BLaER1 (cell line): Measurements from ENCODE around the gene ZCCHC24.
"Not testable (repeated sequence)": the region's sequence is repeated elsewhere in the genome, so short reads cannot be mapped to it uniquely, and the experiment has no call there.

Experiments used
- H3K27ac ChIP-seq: shearing (Covaris generic); formaldehyde crosslinking; 2 replicates; pipeline ENCODE4 v1.8.1; 2022
- H3K27me3 ChIP-seq: shearing (Covaris generic); formaldehyde crosslinking; 2 replicates; pipeline ENCODE4 v1.8.1; 2022
- H3K36me3 ChIP-seq: shearing (Covaris generic); formaldehyde crosslinking; 2 replicates; pipeline ENCODE4 v1.8.1; 2022
- H3K4me1 ChIP-seq: shearing (Covaris generic); formaldehyde crosslinking; 2 replicates; pipeline ENCODE4 v1.8.1; 2022
- H3K4me2 ChIP-seq: shearing (Covaris generic); formaldehyde crosslinking; 2 replicates; pipeline ENCODE4 v1.8.1; 2022
- H3K4me3 ChIP-seq: shearing (Covaris generic); formaldehyde crosslinking; 2 replicates; pipeline ENCODE4 v1.8.1; 2022
- H3K9ac ChIP-seq: shearing (Covaris generic); formaldehyde crosslinking; 2 replicates; pipeline ENCODE4 v1.8.1; 2022
- H3K9me3 ChIP-seq: shearing (Covaris generic); formaldehyde crosslinking; 2 replicates; pipeline ENCODE4 v1.8.1; 2022
- H4K20me1 ChIP-seq: shearing (Covaris generic); formaldehyde crosslinking; 2 replicates; pipeline ENCODE4 v1.8.1; 2022
- Cebpa-rat ChIP-seq: shearing (Covaris generic); IDR thresholded peaks from 2 replicates; pipeline ENCODE4 v1.8.1; 2022

ZCCHC24 gene

DNA sequence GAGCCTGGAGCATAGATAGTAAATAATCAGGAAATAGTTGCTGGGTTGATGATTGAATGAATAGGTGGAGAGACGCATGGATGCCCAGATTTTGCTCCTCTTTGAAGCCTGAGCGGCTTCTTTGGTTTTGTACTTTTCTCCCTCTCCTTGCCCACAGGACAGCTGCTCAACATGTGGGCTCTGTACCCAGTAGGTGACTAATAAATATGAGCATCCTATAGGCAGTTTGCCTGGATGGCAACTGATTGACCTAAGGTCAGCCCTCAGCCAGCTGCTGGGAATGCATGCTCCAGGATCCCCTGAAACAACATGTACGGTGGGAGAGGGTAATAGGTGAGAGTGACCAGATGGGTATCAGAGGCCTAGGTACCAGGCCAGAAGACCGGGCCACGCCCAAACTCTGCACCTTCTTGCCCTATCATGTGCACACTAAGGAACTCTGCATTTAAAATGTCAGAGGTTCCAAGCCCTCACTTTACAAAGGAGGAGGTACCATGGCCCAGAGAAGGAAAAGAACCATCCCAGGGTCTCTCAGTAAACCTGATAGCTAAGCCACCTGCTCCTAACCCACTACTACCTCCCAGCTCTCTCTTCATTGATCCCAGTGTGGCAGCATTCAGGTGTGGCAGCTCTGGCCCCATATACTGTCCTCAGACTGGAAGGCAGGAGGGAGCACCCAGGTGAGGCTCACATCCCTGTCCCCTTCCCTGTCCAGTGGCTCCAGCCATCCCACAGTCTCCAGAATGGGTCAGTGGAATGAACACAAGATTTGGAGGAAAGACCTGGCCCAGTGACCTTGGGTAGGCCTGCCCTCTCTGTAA, 2.7 kb upstream of the ZCCHC24 start:
- TF ChIP-seq Cebpa-rat: no peak
- Histone ChIP-seq H4K20me1 (peaks cover 15% of the 10 kb centered on the region), H3K4me1 (peaks cover 40% of the 10 kb centered on the region), H3K27ac (no peak overlapping the region), H3K36me3 (no peaks in the 10 kb centered on the region), H3K4me3 (no peak overlapping the region), H3K9ac (no peak overlapping the region), H3K4me2 (no peak overlapping the region), H3K27me3 (no peaks in the 10 kb centered on the region), H3K9me3 (no peaks in the 10 kb centered on the region)

GRCh38 chr10:79447249-79447648, 1.8 kb upstream of the ZCCHC24 start:
- Histone ChIP-seq H3K4me1 (peaks cover 49% of the 10 kb centered on the region), H4K20me1 (peaks cover 24% of the 10 kb centered on the region)
- H3K36me3 ChIP-seq, H3K27me3 ChIP-seq, H3K4me2 ChIP-seq, H3K27ac ChIP-seq, H3K4me3 ChIP-seq, H3K9ac ChIP-seq, H3K9me3 ChIP-seq: not testable (repeated sequence)

GRCh38 chr10:79446758-79447084, 1.3 kb upstream of the ZCCHC24 start:
- no peak overlapping the region for H3K27ac ChIP-seq
- peaks cover 29% of the 10 kb centered on the region for H4K20me1 ChIP-seq
- H3K4me3 ChIP-seq: peak overlapping the region; percentile 83

DNA sequence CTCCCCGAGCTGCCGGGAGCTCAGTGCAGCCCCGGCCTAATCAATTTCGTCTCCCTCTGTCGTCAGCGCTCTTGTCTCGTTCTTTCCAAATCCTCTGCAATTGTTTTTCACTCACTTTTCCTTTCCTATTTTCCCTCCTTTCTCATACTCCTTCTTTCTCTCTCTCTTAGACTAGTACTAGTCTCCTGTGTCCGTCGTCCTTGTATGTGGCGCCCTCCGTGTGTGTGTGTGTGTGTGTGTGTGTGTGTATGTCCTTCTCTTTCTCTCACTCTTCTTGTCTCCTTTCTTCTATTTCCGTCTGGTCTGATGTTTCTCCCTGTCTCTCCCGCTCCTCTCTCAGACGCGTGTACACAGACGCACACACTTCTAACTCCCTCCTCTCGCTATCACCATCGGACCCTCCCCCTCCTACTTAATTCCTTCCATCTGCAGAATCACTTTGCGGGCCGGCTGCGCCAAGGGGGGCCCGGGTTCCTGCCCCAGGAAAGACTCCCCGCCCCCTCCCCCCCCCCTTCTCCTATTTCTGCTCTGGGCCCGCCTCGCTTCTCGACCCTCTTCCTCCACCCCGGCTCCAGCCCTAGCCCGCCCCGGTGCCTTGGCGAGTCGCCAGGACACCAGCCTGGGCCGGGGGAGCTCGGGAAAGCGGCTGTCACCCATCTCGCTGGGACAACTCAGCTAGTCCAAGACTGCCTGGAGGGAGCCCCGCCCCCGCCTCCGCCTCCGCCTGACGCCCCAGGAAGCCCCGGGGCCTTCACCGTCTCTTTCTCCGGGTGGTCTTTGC, 743 bp upstream of the ZCCHC24 start:
- TF ChIP-seq Cebpa-rat: no peak
- Histone ChIP-seq H3K27me3 (no peaks in the 10 kb centered on the region), H3K4me1 (peaks cover 57% of the 10 kb centered on the region), H3K9me3 (no peaks in the 10 kb centered on the region), H3K27ac (no peak overlapping the region), H3K36me3 (no peaks in the 10 kb centered on the region), H4K20me1 (peaks cover 35% of the 10 kb centered on the region), H3K4me3 (peak overlapping the region; percentile 83), H3K9ac (peak overlapping the region; percentile 17; the same call in 1 of the 2 replicates), H3K4me2 (peak overlapping the region; percentile 90)

More at GRCh38 chr10:79446758-79447084, 1.3 kb upstream of the ZCCHC24 start:
- no peaks in the 10 kb centered on the region for H3K9me3 ChIP-seq
- peak overlapping the region; percentile 90 for H3K4me2 ChIP-seq
- H3K4me1 ChIP-seq: peaks cover 54% of the 10 kb centered on the region
- H3K9ac ChIP-seq: peak overlapping the region; percentile 17; the same call in 1 of the 2 replicates
- no peaks in the 10 kb centered on the region for H3K27me3 ChIP-seq
- no peaks in the 10 kb centered on the region for H3K36me3 ChIP-seq
- TF ChIP-seq Cebpa-rat: no peak

- Histone ChIP-seq H3K4me3 (peak overlapping the region; percentile 83), H3K9me3 (no peaks in the 10 kb centered on the region), H3K27ac (peak overlapping the region; percentile 39), H3K27me3 (no peaks in the 10 kb centered on the region), H3K4me1 (peaks cover 57% of the 10 kb centered on the region), H4K20me1 (peaks cover 52% of the 10 kb centered on the region), H3K4me2 (peak overlapping the region; percentile 85), H3K36me3 (peaks cover 8% of the 10 kb centered on the region; the same call in 1 of the 2 replicates), H3K9ac (peak overlapping the region; percentile 49)
- no peak for TF ChIP-seq Cebpa-rat
Measured at GRCh38 chr10:79444199-79445119, 965 bp downstream of the ZCCHC24 start.

GRCh38 chr10:79443338-79444198, 1.9 kb downstream of the ZCCHC24 start:
- peaks cover 61% of the 10 kb centered on the region for H4K20me1 ChIP-seq
- H3K27me3 ChIP-seq: no peaks in the 10 kb centered on the region
- no peaks in the 10 kb centered on the region for H3K9me3 ChIP-seq
- peak overlapping the region; percentile 83 for H3K4me3 ChIP-seq
- TF ChIP-seq Cebpa-rat: no peak
- H3K4me2 ChIP-seq: peak overlapping the region; percentile 85
- peaks cover 8% of the 10 kb centered on the region; the same call in 1 of the 2 replicates for H3K36me3 ChIP-seq
- H3K4me1 ChIP-seq: peaks cover 55% of the 10 kb centered on the region
- H3K27ac ChIP-seq: peak overlapping the region; percentile 39
- peak overlapping the region; percentile 49 for H3K9ac ChIP-seq

- peaks cover 54% of the 10 kb centered on the region for H3K4me1 ChIP-seq
- no peak for TF ChIP-seq Cebpa-rat
- H3K27me3 ChIP-seq: no peaks in the 10 kb centered on the region
- H3K9ac ChIP-seq: no peak overlapping the region
- no peaks in the 10 kb centered on the region for H3K9me3 ChIP-seq
- no peak overlapping the region for H3K27ac ChIP-seq
- H3K4me2 ChIP-seq: peak overlapping the region; percentile 85
- H4K20me1 ChIP-seq: peaks cover 73% of the 10 kb centered on the region
- H3K36me3 ChIP-seq: peaks cover 10% of the 10 kb centered on the region; the same call in 1 of the 2 replicates
- H3K4me3 ChIP-seq: no peak overlapping the region
Measured at GRCh38 chr10:79442171-79443040, 3.0 kb downstream of the ZCCHC24 start.

- no peak overlapping the region for H3K27ac ChIP-seq
- H3K9me3 ChIP-seq: no peaks in the 10 kb centered on the region
- peaks cover 11% of the 10 kb centered on the region; the same call in 1 of the 2 replicates for H3K36me3 ChIP-seq
- no peak overlapping the region for H3K4me3 ChIP-seq
- H3K27me3 ChIP-seq: no peaks in the 10 kb centered on the region
- peaks cover 81% of the 10 kb centered on the region for H4K20me1 ChIP-seq
- no peak overlapping the region for H3K4me2 ChIP-seq
- H3K9ac ChIP-seq: no peak overlapping the region
- peaks cover 44% of the 10 kb centered on the region for H3K4me1 ChIP-seq
- TF ChIP-seq Cebpa-rat: no peak
Measured at GRCh38 chr10:79441433-79441832, 4.0 kb downstream of the ZCCHC24 start.
